ENCODE data around the gene PWWP2A.
"Not testable (repeated sequence)": the region's sequence is repeated elsewhere in the genome, so short reads cannot be mapped to it uniquely, and the experiment has no call there.

The PWWP2A gene

DNA sequence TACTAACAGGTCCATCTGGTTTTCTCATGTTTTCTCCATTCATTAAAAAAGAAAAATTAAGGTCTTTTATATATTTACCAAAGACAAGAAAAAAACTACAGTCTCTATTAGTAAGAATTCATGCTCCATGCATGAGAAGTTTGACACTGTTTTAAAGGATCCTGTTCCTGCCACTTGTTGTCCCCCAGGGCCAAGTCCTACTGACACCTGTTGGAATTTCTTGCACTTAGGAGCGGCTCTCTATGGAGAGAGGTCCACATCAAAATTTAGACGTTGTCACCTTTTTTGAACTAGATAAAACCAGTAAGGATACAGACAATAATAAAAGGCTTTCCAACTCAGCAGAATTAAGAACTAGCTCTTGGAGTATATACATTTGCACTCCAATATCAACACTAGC is 42.3 kb downstream of the PWWP2A start:
- DNase-seq (ENCODE audit: low read depth) = no peak

DNA sequence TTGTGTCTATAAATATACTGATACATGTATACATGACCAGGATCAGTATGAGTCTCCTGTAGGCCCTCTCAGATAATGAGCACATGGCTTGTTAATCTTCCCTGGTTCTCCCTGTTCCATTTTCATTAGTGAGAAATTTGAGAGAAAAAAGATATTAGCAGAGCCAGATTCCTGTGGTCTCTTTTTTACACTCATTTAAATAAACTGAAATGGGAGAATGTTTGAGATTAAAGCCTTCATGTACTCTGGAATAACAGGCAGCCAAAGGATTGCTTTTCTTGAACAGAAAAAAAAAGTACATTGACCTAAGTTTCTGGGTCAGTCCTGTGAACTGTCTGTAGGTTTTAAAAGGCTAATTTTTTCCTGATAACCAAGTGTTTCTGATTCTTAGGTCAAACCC is 44.2 kb downstream of the PWWP2A start:
- DNase-seq (ENCODE audit: low read depth) = no peak

DNA sequence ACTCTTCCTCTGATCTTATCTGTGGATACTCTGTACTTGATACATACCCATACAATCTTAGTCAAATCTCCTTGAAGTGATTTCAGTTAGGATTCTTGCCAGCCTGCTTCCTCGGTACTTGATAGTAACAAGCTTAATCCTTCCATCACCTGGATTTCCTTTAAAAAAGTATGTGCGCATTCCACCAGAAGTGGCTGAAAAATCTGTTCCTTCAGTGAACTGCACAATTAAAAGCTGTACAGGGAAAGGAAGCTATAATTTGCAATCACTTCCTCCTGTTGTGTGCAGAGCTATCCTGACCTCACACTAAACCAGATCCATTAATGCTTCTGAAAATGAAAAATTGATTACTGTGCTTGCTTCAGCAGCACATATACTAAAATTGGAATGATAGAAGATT is 47.3 kb downstream of the PWWP2A start:
- no peak for DNase-seq (ENCODE audit: low read depth)

DNA sequence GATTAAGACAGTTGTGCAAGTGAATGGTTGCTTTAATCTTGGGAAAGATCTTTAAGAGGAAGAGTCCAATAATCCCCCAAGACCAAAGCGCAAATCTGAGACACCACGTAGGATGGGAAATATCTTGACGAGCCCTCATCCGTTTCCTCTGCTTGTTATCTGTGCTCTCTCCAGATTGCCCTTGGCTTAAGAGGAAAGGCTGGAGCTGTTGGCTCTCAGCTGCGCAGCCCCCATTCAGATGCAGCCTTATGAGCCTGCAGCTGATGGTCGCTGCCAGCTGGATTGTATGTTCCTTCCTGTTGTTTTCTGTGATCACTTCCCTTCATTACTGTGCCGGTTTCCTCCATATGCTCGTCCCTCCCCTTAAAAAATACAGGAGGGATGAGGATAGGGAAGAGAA is 47.7 kb downstream of the PWWP2A start:
- no peak for DNase-seq (ENCODE audit: low read depth)

DNA sequence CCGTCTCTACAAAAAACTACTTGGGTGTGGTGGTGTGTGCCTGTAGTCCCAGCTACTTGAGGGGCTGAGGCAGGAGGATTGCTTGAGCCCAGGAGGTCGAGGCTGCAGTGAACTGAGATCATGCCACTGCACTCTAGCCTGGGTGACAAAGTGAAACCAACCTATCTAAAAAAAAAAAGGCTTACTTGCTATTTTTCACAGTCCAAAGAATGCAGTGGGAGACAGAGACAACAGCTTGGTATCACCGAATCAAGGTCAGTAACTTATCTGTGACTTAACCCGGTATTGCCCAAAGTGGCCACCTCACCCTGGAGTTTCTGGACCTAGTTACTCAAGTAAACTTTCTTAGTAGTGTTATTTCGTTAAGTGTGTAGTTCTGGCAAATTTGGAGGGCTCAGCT is 50.1 kb downstream of the PWWP2A start:
- not testable (repeated sequence) for DNase-seq (ENCODE audit: low read depth)

DNA sequence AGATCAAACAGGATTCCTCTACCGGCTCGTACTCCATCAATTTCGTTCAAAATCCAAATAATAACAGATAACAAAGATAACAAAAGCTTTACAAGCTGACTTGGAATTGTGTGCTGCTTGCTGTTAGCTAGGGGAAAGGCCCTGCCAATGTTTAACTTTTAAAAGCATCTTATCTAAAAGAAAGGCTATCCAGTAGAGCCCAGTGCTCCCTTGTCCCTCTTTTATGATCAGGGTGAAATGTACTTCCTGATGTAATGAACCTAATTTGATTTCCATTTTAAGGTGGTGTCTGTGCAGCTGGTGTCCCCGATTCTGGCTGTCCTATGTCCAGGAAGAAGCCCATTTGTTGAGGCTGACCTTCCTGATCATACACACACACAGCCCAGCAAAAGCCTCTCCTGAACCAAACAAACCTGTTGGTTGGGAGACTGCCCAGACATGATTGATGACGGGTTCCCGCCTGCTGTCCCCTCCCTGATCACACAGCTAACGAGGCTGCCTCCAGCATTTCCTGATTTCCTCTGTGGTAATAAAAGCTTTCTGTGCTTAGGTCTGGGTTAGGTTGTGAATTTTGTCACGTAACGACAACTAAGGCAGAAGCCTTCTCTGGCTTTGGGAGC is 54.1 kb downstream of the PWWP2A start:
- DNase-seq (ENCODE audit: low read depth) = no peak

DNA sequence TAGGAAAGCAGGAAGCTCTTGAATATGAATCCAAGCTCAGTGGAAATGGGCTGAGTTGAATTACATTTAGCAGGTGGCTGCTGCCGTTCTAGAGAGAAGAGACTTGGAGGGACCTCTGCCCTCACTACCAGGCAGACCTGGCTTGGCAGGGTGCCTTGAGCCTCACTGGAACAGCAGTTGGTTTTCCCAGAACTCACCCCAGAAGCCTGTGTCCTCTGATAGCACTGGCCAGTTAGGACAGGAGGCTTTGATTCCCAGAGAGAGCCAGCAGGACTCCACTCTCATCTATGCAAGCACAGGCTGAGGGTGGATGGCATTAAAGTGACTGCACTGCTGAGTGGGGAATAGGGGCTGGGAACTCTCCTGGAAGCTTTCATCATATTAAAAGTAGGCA is 54.8 kb downstream of the PWWP2A start:
- DNase-seq (ENCODE audit: low read depth) = no peak

DNA sequence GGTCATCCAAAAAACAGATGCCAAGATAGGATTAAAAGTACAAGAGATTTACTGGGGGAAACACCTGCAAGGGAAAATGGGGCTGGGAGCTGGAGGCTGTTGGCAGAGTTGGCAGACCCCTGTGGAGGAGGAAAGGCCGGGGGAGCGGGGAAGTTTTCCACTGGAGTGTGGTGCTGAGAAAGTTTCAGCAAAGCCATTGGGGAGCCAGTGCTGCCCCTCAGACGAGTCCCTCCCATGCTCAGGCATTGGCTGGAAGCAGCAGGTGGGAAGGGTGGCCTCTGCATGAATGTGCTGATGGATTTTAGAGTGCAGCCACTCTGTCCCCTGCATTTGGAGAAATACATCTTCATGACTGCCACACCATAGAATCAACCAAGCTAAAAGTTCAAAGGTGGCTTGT is 57.5 kb downstream of the PWWP2A start:
- DNase-seq (ENCODE audit: low read depth) = no peak

DNA sequence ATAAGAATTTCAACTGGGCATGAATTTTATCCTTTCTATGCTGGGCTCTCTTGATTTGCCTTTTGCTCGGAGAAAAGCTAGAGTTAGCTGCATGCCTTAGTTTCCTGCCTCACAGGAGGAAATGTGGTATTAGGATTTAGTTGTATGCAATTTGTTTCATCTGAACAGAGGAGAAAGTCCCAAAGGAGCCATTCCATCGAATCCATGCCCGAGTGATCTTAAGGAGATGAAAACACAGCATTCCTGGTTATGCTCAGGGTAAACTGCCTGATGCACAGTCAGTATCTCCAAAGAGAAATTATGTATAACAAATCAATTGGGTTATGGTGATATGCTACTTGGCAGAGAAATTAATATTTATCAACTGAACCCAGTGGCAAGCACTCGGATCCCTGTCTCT is 59.2 kb downstream of the PWWP2A start:
- DNase-seq (ENCODE audit: low read depth) = no peak

DNA sequence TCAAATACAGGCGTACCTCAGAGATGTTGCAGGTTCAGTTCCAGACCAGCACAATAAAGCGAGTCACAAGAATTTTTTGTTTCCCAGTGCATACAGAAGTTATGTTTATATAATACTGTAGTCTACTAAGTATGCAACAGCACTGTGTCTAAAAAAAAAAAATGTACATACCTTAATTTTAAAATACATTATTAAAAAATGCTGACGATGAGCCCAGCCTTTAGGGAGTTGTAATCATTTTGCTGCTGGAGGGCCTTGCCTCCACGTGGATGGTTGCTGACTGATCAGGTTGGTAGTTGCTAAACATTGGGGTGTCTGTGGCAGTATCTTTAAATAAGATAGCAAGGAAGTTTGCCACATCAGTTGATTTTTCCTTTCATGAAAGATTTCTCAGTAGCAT is 62.0 kb downstream of the PWWP2A start:
- no peak for DNase-seq (ENCODE audit: low read depth)

DNA sequence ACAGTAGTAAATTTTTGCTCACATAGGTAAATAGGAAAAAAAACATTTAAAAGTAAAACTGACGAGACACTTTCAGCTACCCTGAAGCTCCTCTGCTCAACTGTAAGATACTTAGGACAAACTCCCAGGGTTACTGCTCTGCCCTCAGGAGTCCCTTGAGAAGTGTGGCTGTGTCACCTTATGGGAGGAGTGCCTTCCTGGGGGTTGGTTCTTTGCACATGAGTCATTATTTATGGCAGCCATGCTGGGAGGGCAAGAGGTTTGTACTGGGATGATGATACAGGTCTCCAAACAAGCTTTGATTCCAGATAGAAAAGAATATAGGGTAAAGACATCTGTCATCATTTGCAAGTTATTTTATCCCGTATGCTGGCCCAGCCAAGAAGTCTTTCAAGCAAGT is 64.4 kb downstream of the PWWP2A start:
- no peak for DNase-seq (ENCODE audit: low read depth)

DNA sequence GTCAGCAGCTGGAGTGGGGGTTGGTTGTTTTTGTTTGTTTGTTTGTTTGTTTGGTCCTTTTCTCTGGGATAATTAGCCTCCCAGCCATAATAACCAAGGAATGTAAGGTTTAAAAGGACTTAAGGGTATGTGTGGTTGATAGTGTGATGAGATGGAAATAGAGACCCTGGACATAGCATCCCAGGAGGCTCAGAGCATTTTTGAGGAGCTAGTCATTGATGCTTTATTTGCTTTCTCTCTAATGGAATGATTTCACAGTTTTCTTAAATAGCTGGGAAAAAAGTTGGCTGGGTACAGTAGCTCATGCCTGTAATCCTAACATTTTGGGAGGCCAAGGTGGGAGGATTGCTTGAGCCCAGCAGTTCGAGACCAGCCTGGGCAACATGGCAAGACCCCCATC is 65.2 kb downstream of the PWWP2A start:
- no peak for DNase-seq (ENCODE audit: low read depth)

DNA sequence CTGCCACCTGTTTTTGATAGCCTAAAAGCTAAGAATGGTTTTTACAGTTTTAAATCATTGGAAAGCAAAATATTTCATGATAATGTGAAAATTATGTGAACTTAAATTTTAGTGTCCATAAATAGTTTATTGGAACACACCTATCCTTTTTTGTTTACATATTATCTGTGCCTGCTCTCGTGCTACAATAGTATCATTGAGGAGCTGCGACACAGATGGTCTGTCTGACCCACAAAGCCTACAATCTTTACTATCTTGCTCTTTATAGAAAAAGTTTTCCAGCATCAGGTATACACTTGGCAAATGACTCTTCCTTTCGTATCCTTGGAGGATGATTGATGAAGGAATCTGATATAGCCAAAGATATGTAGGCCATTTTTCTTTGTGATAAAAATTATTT is 70.2 kb downstream of the PWWP2A start:
- DNase-seq (ENCODE audit: low read depth) = no peak

DNA sequence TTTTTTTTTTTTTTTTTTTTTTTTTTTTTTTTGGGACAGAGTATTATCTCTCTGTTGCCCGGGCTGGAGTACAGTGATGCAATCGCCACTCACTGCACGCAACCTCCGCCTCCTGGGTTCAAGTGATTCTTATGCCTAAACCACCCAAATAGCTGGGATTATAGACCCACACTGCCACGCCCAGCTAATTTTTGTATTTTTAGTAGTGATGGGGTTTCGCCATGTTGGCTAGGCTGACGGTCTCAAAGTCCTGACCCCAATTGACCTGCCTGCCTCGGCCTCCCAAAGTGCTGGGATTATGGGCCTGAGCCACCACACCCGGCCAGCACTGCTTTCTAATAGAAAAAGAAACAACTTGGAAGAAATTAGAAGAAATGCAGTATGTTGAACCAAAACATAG is 71.1 kb downstream of the PWWP2A start:
- peak; percentile 33 for DNase-seq (ENCODE audit: low read depth)

DNA sequence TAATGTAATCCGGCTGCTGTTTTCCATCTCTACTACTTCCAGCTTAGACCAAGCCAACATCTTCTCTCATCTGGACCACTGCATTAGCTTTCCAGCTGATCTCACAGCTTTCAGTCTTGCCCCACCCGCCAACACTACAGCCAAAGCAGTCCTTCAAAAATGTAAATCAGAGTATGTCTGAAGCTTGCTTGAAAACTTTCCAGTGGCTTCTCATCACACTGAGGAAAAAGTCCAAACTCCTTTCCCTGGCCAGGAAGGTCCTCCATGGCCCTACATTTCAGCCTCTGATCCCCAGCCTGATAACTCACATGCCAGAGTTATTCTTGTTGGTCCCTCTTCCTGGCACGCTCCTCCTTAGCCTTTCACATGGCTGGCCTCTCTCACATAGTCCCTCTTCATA is 71.8 kb downstream of the PWWP2A start:
- no peak for DNase-seq (ENCODE audit: low read depth)

DNA sequence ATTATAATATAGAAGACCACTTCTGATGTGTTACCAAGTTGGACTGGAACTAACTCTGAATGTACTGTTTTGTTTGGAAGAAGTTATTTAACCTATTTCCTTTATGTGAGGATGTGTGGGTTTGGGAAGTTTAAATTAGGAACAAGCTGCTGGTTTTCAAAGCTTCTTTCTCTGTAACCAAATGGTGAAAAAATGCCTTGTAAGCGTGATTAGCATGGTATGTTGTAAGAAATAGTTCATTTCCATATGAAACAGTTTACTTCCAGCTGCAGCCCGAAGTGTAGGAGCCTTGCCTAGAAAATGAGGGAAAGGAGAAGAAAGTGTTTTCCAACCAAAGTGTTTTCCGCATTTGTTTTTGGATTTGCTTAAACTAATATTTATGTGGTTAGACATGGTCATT is 74.3 kb downstream of the PWWP2A start:
- no peak for DNase-seq (ENCODE audit: low read depth)

DNA sequence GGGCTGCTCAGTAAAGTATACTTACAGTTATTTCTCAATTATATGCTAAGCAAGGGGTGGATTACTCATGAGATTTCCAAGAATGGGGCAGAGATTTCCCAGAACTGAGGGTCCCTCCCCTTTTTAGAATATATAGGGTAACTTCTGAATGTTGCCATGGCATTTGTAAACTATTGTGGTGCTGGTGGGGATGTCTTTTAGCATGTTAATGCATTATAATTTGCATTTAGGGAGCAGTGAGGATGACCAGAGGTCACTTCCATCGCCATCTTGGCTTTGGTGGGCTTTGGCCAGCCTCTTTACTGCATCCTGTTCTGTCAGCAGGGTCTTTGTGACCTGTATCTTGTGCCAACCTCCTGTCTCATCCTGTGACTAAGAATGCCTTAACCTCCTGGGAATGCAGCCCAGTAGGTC is 74.9 kb downstream of the PWWP2A start:
- no peak for DNase-seq (ENCODE audit: low read depth)

DNA sequence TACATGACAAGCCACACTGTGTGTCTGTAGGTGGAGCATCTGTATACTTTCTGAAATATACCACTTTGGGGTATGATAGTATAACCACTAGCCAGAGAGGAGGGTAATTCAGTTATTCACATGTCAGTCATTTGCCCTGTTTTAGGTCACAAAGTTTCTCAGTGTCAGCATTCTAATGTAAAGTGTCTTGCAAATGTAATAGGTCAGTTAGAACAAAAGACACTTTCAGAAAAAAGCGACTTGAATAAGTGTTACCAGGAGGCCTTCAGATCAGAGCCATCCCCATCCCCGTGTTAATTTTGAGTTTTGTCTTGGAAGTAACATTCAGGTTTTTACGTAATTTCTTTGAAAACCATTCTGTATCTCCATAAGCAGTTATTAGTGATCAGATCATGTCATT is 76.6 kb downstream of the PWWP2A start:
- DNase-seq (ENCODE audit: low read depth) = no peak

Data from fibroblast of the conjunctiva (primary cell).